H7 (cell line): Measurements from ENCODE around the gene NMRAL1. TPM values are rescaled to one million over a fixed set of nuclear protein-coding genes. Genes with fewer than 3 reads are reported as not detected.

Source experiments
- DNase-seq: peaks from one replicate; pipeline ENCODE4 v3.0.0; 2012
- H3K27me3 ChIP-seq: 2 replicates; pipeline ENCODE4 v1.6.0; 2011; ENCODE audit warnings: mild to moderate bottlenecking, low read length; ENCODE audit not compliant: control insufficient read depth, insufficient read depth
- H3K36me3 ChIP-seq: replicated peaks from 2 replicates; pipeline ENCODE4 v1.5.1; 2011; ENCODE audit warnings: low read length; ENCODE audit not compliant: control insufficient read depth, insufficient read depth
- H3K4me3 ChIP-seq: 2 replicates; pipeline ENCODE4 v1.5.1; 2011; ENCODE audit warnings: low read depth, mild to moderate bottlenecking, control low read depth, low read length, moderate library complexity; ENCODE audit not compliant: insufficient read depth
- total RNA-seq: library from RNA; depleted of rRNA; stranded (reverse); fragments of >200 nt; shearing (Covaris generic); gene quantifications from 2 replicates; pipeline ENCODE4 v1.2.3, GENCODE V29; 2014

Gene NMRAL1
- total RNA-seq, 1 experiment from 2014 or later: 102 TPM

GRCh38 chr16:4491898-4492297 is 17.5 kb upstream of the NMRAL1 start:
- H3K4me3 ChIP-seq: no peak overlapping the region
- DNase-seq: no peak
- no peaks in the 10 kb centered on the region for H3K27me3 ChIP-seq
- no peaks in the 10 kb centered on the region for H3K36me3 ChIP-seq

- DNase-seq: no peak
- Histone ChIP-seq H3K4me3 (no peak overlapping the region), H3K27me3 (no peaks in the 10 kb centered on the region), H3K36me3 (no peaks in the 10 kb centered on the region; the same call in 1 of the 2 replicates)
Measured at GRCh38 chr16:4489030-4489429, 14.6 kb upstream of the NMRAL1 start.

GRCh38 chr16:4488499-4488967 is 14.1 kb upstream of the NMRAL1 start:
- no peaks in the 10 kb centered on the region; the same call in 1 of the 2 replicates for H3K36me3 ChIP-seq
- H3K4me3 ChIP-seq: no peak overlapping the region
- no peak for DNase-seq
- H3K27me3 ChIP-seq: no peaks in the 10 kb centered on the region

GRCh38 chr16:4487955-4488498 is 13.6 kb upstream of the NMRAL1 start:
- Histone ChIP-seq H3K36me3 (no peaks in the 10 kb centered on the region; the same call in 1 of the 2 replicates), H3K4me3 (no peak overlapping the region), H3K27me3 (no peaks in the 10 kb centered on the region)
- no peak for DNase-seq

DNA sequence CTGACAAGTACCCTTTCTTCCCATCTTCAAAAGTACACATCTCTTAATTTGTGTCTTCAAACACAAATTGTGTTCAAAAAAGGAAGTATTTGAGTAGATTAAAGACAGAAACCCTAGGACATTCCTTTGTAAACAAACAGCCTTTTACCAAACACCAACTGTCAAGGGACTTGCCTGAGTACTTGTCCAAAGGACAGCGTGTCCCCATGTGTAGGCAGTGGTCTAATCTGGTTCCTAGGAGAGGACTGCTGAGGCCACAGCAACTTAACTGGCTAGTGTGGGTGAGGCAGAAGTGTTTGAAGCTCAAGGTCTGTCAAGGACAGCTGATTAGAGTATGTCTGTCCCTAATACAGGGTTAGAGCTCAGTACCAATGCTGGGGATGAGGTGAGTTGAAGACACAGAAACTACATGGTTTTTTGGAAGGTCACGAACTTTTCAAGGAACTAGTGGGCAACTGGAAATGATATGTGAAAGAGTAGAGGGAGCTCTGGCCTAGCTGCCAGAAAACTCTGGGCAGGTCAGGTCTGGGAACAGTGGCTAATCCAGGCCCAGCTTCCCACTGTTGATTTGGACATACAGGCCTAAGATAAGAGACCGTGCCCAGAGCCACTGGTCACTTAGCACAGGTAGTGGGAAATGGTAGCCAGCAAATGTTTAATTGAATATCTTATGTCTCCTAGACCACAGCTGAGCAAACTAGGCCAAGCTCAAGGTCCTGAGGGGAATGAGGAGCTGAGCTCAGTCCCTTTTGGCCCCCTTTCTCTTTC is 11.9 kb upstream of the NMRAL1 start:
- Histone ChIP-seq H3K4me3 (no peak overlapping the region), H3K27me3 (no peaks in the 10 kb centered on the region), H3K36me3 (no peaks in the 10 kb centered on the region; the same call in 1 of the 2 replicates)
- no peak for DNase-seq

DNA sequence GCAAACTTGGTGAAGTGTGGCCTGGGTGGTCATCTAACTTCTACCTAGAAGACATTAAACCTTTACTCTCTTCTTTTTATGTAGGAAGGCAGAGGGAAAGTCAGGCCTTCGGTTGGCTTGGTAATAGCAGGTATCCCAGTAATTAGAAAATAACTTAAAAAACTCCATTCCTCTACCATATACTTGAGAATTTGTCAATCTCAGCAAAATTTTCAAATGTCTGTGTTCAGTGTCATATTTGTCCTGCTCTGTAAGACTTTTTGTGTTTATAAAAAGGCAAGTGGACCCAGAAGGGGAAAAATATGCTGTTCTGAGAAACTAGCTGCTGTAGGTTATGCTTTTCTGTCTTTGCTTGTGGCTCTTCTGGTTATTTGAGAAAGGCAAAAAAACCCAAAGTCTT is 7.5 kb upstream of the NMRAL1 start:
- Histone ChIP-seq H3K27me3 (no peaks in the 10 kb centered on the region), H3K36me3 (no peaks in the 10 kb centered on the region; the same call in 1 of the 2 replicates), H3K4me3 (no peak overlapping the region)
- DNase-seq: no peak

GRCh38 chr16:4481526-4481925 is 7.1 kb upstream of the NMRAL1 start:
- Histone ChIP-seq H3K36me3 (no peaks in the 10 kb centered on the region), H3K27me3 (no peaks in the 10 kb centered on the region), H3K4me3 (no peak overlapping the region)
- DNase-seq: no peak

DNA sequence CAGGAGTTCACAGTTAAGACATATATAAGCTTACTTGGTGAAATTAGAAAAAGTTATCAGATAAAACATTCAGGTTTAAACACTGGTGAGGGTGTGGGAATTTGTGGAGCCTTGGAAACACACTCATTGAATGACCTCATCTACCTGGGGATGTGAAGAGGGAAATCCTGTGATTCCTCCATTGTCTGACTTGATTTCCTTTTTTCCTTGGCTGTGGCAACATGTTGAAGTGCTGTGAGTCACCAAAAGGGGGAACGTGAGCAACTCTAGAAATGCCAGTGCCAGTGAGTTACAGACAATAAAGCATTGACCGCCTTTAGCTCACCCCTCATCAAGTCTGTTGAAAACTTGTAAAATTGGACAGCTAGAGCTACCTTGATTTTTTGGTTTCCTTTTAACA is 3.5 kb upstream of the NMRAL1 start:
- Histone ChIP-seq H3K27me3 (peaks cover 5% of the 10 kb centered on the region), H3K4me3 (no peak overlapping the region), H3K36me3 (no peaks in the 10 kb centered on the region)
- peak; percentile 71 for DNase-seq

- Histone ChIP-seq H3K27me3 (peaks cover 5% of the 10 kb centered on the region), H3K36me3 (no peaks in the 10 kb centered on the region), H3K4me3 (peak within 1 kb of the TSS; percentile 80)
- DNase-seq: peak; percentile 98
Measured at GRCh38 chr16:4475880-4476788, 1.7 kb upstream of the NMRAL1 start, which contains the start of gene HMOX2. Gene HMOX2 (plus strand): TSS chr16:4476398. CDS start chr16:4505525, 29,127 bp downstream.

GRCh38 chr16:4472880-4473279 is 1.5 kb downstream of the NMRAL1 start:
- no peak for DNase-seq
- H3K4me3 ChIP-seq: no peak overlapping the region
- H3K36me3 ChIP-seq: peaks cover 7% of the 10 kb centered on the region
- peaks cover 5% of the 10 kb centered on the region for H3K27me3 ChIP-seq

DNA sequence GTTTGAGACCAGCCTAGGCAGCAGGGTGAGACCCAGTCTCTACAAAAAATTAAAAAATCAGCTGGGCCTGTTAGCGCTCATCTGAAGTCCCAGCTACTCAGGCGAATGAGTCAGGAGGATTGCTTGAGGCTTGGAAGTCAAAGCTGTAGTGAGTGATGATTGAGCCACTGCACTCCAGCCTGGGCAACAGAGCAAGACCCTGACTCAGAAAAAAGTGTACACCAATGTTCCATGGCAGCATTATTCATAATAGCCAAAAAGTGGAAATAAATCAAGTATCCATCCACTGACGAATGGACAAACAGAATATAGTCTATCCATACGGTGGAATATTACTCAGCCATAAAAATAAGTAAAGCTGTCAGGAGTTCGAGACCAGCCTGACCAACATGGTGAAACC is 2.6 kb downstream of the NMRAL1 start:
- no peak for DNase-seq
- Histone ChIP-seq H3K36me3 (peaks cover 10% of the 10 kb centered on the region), H3K4me3 (no peak overlapping the region), H3K27me3 (peaks cover 5% of the 10 kb centered on the region)

DNA sequence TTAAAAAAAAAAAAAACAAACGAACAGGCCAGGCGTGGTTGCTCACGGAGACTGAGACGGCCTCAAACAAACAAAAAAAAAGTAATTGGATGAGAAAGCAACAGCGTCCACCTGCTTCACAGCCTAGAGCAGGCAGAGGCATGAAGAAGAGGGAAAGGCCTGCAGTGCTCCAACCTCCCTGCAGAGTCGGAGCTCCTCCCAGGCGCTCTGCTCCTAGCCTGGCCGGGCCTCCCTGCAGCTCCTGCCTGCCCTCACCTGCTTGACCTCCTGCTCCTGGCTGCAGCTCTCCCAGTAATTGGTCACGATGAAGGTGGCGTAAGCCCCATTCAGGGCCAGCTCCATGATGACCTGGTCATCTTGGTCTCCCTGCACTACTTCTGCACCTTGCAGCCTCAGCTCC is 5.5 kb downstream of the NMRAL1 start:
- H3K36me3 ChIP-seq: peaks cover 24% of the 10 kb centered on the region
- DNase-seq: no peak
- no peak overlapping the region for H3K4me3 ChIP-seq
- H3K27me3 ChIP-seq: no peaks in the 10 kb centered on the region

GRCh38 chr16:4467916-4468315 is 6.5 kb downstream of the NMRAL1 start:
- Histone ChIP-seq H3K36me3 (peaks cover 29% of the 10 kb centered on the region), H3K27me3 (no peaks in the 10 kb centered on the region), H3K4me3 (no peak overlapping the region)
- no peak for DNase-seq

- H3K36me3 ChIP-seq: peaks cover 29% of the 10 kb centered on the region
- H3K4me3 ChIP-seq: no peak overlapping the region
- no peaks in the 10 kb centered on the region for H3K27me3 ChIP-seq
- DNase-seq: no peak
Measured at GRCh38 chr16:4465977-4466779, 8.2 kb downstream of the NMRAL1 start.
